Right kidney (tissue), 9 donors: ENCODE measurements around the gene LSAMP.

Source experiments
- DNase-seq: peaks from one replicate; pipeline ENCODE4 v3.0.0-alpha.2; 2016
- long read RNA-seq, 8 donors: transcript quantifications; one replicate each; lab custom pipeline, GENCODE V29; 2026

LSAMP gene
- long read RNA-seq, donor 1, full-length matches to known transcripts = 4 of 4 reads
- long read RNA-seq, donor 1, partial matches to known transcripts = 0 of 4 reads
- long read RNA-seq, donor 1, other reads (novel, unspliced or antisense) = 0 of 4 reads
- long read RNA-seq, donor 2, full-length matches to known transcripts = 1 of 1 reads
- long read RNA-seq, donor 2, partial matches to known transcripts = 0 of 1 reads
- long read RNA-seq, donor 2, other reads (novel, unspliced or antisense) = 0 of 1 reads
- long read RNA-seq, donor 3 = 0 reads
- long read RNA-seq, donor 4, full-length matches to known transcripts = 4 of 4 reads
- long read RNA-seq, donor 4, partial matches to known transcripts = 0 of 4 reads
- long read RNA-seq, donor 4, other reads (novel, unspliced or antisense) = 0 of 4 reads
- long read RNA-seq, donor 5, full-length matches to known transcripts = 4 of 4 reads
- long read RNA-seq, donor 5, partial matches to known transcripts = 0 of 4 reads
- long read RNA-seq, donor 5, other reads (novel, unspliced or antisense) = 0 of 4 reads
- long read RNA-seq, donor 6, full-length matches to known transcripts = 4 of 4 reads
- long read RNA-seq, donor 6, partial matches to known transcripts = 0 of 4 reads
- long read RNA-seq, donor 6, other reads (novel, unspliced or antisense) = 0 of 4 reads
- long read RNA-seq, donor 7, full-length matches to known transcripts = 7 of 16 reads
- long read RNA-seq, donor 7, partial matches to known transcripts = 9 of 16 reads
- long read RNA-seq, donor 7, other reads (novel, unspliced or antisense) = 0 of 16 reads
- long read RNA-seq, donor 8, full-length matches to known transcripts = 7 of 12 reads
- long read RNA-seq, donor 8, partial matches to known transcripts = 5 of 12 reads
- long read RNA-seq, donor 8, other reads (novel, unspliced or antisense) = 0 of 12 reads

- no peak for DNase-seq
These were observed at the start of gene LSAMP for GRCh38 chr3:116445311-116445841. LSAMP (minus strand) TSS chr3:116445487.

GRCh38 chr3:116492379-116492778, 47.1 kb upstream of the LSAMP start:
- no peak for DNase-seq

- no peak for DNase-seq
These were observed 37.8 kb upstream of the LSAMP start for GRCh38 chr3:116483135-116483534.

DNA sequence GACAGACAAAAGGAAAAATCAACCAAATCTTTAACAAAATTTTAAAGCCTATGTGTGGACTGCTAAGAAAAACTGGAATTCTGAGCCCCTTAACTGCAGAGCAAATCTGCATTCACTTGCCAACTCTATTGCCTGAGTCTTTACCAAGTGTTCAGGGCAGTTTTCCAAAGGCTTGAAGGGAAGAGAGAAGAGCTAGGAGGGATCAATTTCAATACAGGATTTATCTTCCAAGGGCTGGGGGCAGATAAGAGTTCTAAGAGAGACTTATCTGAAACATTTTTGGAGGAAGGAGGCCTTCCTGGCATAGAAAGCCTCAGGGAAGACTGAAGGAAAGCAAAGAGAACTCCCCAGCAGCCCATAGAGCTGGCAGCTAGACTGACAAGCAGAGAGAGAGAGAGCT, 31.4 kb upstream of the LSAMP start:
- no peak for DNase-seq

DNA sequence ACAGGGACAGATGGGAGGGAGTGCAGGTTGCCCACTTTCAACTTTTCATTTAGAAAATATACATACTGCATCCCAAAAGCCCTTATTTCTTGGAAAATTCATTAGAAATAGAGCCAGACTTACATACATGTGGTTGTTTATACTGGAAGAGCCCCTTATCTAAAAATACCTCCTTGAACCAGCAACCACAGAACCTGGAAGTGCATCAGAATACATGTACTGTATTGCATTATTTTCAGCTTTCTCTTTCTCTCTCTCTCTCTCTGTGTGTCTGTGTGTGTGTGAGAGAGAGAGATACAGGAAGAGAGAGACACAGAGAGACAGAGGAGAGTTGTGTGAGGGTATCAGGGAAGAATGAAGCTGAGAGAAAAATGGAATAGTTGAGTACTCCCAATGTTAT, 29.5 kb upstream of the LSAMP start:
- no peak for DNase-seq

- peak; percentile 9 for DNase-seq
These were observed 28.9 kb upstream of the LSAMP start for GRCh38 chr3:116474032-116474780.

GRCh38 chr3:116473602-116474001, 28.3 kb upstream of the LSAMP start:
- DNase-seq = no peak

- no peak for DNase-seq
These were observed 25.4 kb upstream of the LSAMP start for GRCh38 chr3:116470605-116471197.

GRCh38 chr3:116469546-116469945, 24.3 kb upstream of the LSAMP start:
- DNase-seq = no peak

DNA sequence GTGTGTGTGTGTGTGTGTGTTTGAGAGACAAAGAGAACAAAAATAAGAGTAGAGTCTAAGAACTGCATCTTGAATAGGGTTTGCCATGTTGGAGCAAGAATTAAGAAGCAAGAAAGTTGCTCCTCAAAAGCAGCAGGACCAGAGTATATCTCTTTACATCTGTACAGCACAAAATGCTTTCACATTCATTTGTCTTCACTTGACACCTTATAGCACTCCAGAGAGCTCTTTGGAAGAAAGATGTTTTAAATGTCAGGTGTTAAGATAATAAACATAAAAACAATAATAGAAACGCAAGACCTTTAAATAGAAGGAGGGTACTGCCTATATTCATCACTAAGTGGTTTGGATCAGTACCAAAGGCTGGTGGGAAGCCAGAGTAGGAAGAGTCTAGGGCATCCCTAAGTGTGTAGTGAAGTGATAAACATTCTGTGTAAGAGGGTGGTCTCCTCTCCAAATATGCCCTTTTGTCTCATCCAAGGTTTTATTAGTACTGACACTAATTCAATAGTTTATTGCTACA, 19.1 kb upstream of the LSAMP start:
- no peak for DNase-seq

GRCh38 chr3:116453666-116454346, 8.5 kb upstream of the LSAMP start:
- no peak for DNase-seq

- no peak for DNase-seq
These were observed 4.5 kb upstream of the LSAMP start for GRCh38 chr3:116449546-116450350.

GRCh38 chr3:116445990-116446389, 703 bp upstream of the LSAMP start:
- no peak for DNase-seq

DNA sequence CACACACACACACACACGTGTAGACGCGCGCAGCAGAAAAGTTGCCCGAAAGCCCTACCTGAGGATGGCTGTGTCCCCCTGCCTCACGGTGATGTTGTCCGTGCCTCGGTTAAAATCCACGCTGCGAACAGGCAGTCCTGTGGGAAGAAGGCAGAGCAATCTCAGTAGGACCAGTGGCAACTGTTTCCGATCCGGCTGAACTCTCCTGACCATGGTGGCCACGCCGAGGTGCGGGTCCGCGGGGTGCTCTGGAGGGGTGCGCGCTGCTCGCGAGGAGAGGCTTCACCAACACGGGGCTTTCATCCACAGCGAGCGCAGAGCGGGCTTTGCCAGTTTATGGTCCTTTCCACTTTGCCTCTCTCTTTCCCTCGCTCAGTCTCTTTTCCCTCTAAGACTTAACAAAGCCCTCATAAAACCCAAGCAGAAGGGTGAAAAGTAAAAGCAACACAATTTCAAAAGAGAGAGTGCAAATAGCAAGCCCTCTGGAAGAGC, 422 bp downstream of the LSAMP start:
- DNase-seq = peak; percentile 72

DNA sequence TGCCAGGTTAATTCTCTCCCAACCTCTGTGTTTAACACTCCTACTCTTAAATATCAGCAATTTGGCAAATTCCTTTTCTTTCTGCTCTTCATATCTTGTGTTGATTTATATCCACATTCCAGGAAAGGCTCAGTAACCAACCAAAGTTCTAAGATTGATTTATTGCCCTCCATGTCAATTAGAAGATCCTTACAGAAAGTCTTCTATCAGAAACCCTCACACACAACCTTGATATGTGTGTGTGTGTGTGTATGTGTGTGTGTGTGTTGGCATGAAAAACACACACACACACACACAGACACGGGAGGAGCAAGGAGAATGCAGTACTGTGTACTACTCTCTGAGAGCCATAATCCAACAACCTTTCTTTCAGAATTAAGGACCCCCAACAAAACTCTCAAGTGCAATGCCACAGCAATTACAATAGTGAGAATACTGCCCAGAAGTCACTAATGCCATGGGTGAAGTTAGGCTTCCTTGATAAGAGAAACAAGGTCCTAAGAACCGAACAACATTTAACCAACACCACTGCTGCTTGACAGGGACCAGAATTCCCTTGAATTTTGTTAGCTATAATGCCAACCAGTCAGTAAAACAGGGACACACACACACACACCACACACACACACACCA, 1.1 kb downstream of the LSAMP start:
- DNase-seq = no peak

DNA sequence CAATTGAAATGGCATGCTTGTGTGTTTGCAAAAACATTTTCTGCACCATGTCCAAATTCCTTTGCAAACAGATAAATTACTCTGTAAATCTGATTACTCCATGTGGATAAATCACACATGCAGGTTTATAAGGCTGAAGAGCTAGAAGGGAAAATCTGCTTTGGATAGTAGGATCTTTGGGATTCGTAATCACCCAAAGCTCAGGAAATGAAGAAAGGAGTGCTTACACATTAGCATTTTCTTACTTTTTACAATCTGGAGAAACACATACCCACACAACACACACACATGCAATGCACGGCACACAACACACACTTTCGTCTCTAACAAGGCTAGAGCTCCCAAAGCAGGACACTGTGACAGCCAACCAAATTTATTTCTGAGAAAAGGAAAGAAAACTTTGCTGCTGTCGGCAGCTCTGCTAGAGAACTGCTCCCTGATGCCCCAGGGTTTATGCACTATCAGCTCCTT, 2.1 kb downstream of the LSAMP start:
- DNase-seq = peak; percentile 29

DNA sequence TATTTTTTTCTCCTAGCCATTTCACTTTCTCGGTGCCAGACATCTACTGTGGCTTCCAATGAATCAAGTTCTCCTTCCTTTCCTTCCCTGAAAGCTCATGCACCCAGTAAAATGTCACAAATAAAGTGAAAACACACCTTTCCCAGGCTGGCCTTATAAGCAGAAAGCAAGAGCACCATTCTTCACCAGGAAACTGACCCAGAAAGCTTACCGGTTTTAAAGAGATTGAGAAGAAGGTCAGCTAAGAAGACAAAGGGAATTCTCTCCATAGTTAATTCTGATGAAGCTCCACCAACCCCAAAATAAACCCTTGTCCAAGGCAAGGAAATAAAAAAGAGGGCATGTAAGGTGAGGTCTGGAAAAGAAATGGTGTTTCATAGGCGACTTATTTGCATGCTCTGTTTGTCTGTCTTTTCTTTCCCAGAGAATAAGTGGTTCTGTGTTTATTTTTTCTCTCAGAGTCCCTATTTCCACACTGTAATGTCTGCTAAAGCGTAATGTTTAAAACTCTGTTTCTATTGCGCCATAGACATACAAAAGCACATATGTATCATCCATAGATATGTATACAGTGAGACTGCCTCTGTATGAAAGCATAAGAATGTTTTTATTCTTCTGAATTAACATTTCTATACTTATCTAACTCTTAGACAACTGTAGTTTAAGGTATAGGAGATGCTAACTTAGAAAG, 2.8 kb downstream of the LSAMP start:
- DNase-seq = no peak

DNA sequence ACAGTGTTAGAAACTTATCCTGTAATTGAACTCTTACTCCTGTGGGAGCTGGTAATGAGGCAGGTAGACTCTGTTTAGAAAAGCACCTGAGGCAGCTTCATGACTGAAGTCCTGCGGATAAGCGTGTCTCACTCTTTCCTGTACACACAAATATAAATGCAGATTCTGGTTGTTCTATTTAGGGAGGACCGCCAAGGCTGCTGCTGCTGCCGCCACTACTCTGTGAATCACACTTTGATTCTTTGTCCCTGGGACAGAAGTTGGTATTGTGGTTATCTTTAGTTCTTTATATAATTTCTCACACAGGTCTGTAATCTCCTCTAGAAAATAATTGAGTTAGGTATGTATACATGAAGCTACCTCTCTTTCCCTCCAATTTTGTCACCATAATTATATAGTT, 3.6 kb downstream of the LSAMP start:
- DNase-seq = no peak

DNA sequence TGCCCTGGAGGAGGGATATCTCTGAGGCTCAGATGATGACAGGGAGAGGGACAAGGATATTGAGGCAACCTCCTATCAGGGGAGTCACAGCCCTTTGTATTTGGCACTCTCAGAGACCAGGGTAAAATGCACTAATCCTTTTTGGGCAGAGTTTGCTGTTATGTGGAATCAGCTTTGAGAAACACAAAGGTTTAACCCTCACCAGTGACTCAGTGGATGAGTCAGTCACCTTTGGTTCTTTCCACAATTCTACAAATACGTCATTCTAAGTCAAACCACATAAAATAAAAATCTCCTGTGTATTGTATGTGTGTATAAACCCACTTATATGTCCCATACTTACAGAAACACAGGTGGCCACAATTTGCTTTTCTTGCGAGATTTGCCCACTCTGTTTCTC, 5.1 kb downstream of the LSAMP start:
- DNase-seq = no peak
